Measurements from ENCODE around the gene MYO5A. TPM values are rescaled to one million over a fixed set of nuclear protein-coding genes. Genes with fewer than 3 reads are reported as not detected.

MYO5A gene
- total and polyA plus RNA-seq, 9 of the 15 experiments (the other 6 are each of a cell fraction or from before 2014, with no cell fraction given), result 0.03 to 0.82 (median 0.40) TPM

DNA sequence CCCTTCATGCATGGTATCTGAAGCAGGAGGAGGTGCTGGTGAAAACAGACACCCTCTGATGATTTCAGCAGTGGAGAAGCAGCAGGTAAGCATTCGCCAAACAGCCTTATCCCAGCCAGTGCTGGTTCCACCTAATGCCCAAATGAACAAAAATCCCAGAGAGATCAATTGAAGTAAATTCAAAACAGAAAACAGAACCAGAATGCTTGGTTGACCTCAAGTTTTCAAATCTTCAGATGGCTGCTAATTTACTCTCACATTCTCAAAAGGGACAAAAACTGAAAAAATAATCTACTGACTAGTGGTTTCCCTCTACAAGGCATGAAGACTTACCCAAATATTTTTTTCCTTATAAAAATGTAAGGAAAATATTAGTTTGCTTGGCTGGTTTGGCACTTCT, 146.0 kb downstream of the MYO5A start (continued):
- TF ChIP-seq, protein P1, sequence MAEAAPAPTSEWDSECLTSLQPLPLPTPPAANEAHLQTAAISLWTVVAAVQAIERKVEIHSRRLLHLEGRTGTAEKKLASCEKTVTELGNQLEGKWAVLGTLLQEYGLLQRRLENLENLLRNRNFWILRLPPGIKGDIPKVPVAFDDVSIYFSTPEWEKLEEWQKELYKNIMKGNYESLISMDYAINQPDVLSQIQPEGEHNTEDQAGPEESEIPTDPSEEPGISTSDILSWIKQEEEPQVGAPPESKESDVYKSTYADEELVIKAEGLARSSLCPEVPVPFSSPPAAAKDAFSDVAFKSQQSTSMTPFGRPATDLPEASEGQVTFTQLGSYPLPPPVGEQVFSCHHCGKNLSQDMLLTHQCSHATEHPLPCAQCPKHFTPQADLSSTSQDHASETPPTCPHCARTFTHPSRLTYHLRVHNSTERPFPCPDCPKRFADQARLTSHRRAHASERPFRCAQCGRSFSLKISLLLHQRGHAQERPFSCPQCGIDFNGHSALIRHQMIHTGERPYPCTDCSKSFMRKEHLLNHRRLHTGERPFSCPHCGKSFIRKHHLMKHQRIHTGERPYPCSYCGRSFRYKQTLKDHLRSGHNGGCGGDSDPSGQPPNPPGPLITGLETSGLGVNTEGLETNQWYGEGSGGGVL (CRISPR knock-in tag; IDR thresholded peaks at IDR 0.05), result no peak
- TF ChIP-seq EP300 (IDR thresholded peaks at IDR 0.05; ENCODE audit: low read length) (no peak), RBFOX2 (IDR thresholded peaks at IDR 0.05; ENCODE audit: low read depth, low read length) (no peak), HOXB6 (CRISPR knock-in tag; IDR thresholded peaks at IDR 0.05; ENCODE audit: borderline replicate concordance) (no peak), ILK (tag; IDR thresholded peaks at IDR 0.05; ENCODE audit: borderline replicate concordance, low read depth) (no peak)

DNA sequence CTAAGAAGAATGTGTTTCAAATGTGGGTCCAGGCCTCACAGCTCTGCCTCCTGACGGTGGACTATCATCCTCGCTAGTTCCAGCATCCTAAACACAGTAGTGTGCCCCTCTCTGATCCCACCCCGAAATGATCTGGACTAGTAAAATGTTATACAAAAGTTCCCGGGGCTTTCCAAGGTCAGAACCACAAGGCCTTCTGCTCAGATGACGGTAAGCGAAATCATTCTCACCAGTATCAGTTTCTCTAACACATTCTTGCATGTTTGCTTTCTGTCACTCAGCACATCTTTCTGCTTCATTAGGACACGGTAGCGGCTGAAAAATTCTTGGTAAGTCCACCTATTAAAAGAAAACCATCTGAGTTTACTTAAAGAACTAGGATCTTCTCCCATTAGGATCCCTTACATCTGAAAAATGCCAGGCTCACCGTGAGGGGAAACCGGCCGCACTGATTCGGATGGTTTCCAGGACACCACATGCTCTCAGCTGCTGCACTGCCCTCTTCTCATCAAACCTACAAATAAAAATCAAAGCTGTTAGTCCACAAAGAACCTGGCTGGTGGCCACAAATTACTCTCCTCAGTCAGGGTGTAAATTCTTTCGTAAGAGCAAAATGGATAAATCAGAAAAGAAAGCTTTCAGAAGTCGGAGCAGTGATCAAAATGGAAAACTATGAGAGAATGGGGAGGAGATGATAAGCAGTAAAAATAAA, 149.1 kb downstream of the MYO5A start:
- Histone ChIP-seq H3K4me2 (ENCODE audit: insufficient read depth, low read length) (no peak overlapping the region), H3K79me2 (ENCODE audit: control insufficient read depth, insufficient read depth, low read length) (no peaks in the 10 kb centered on the region), H3K9me1 (ENCODE audit: control insufficient read depth, insufficient read depth, low read length) (no peaks in the 10 kb centered on the region), H3K9ac (ENCODE audit: insufficient read depth in 1 of 2, low read depth in 2 of 2, low read length in 2 of 2) (no peak overlapping the region), H3K9me3 (replicated peaks; ENCODE audit: control insufficient read depth, insufficient read depth, low read depth, low read length) (no peaks in the 10 kb centered on the region), H3K36me3 (ENCODE audit: control insufficient read depth, insufficient read depth, low read length) (no peaks in the 10 kb centered on the region), H3K4me1 (replicated peaks in 1 of 2; ENCODE audit: control insufficient read depth in 2 of 2, insufficient read depth in 2 of 2, low read length in 2 of 2) (no peaks in the 10 kb centered on the region), H3K4me3 (no peak overlapping the region), H2AFZ (ENCODE audit: low read depth, low read length) (no peak overlapping the region), H3K27me3 (ENCODE audit: control insufficient read depth in 2 of 2, insufficient read depth in 2 of 2, low read length in 2 of 2) (peaks cover 8 to 28% of the 10 kb centered on the region in 2 experiments; a peak in 3 of 5 replicates), H4K20me1 (replicated peaks; ENCODE audit: control insufficient read depth, insufficient read depth, low read length) (no peaks in the 10 kb centered on the region), H3K27ac (ENCODE audit: extremely low read depth, low read depth, low read length) (no peak overlapping the region)
- WGBS (ENCODE audit: insufficient coverage, low coverage, missing lambda C conversion rate), result 14% methylated on average over 14 of the region's 14 CpGs
- no TSS peak for BruUV-seq (replicated peaks)
- no peak for ATAC-seq
- intact Hi-C loops (cut with micrococcal nuclease) (no loop called here), in situ Hi-C loops (cut with MboI) (no loop called here)
- ChIA-PET POLR2A (interaction anchor here (0.8 kb wide), 1 partner anchor 12 kb away, joined by 3 read pairs; no protein-coding TSS in a partner anchor), CTCF (ENCODE audit: low intra/inter-chr PET ratio) (no interaction called here)
- DNase-seq (ENCODE audit: extremely low read depth in 1 of 4, low spot score in 3 of 4), result no peak
- no peak for TF ChIP-seq ZNF785 (CRISPR knock-in tag; IDR thresholded peaks at IDR 0.05)
- no peak for TF ChIP-seq ZNF282 (CRISPR knock-in tag; IDR thresholded peaks at IDR 0.05)
- TF ChIP-seq RHOXF2B (CRISPR knock-in tag; conservative IDR thresholded peaks at IDR 0.05), result no peak
- no peak for TF ChIP-seq TBL1XR1 (IDR thresholded peaks at IDR 0.05; ENCODE audit: low read length in 2 of 2)
- TF ChIP-seq ZBTB8A (IDR thresholded peaks at IDR 0.05; ENCODE audit: partially characterized antibody), result no peak
- TF ChIP-seq BACH1 (tag; IDR thresholded peaks at IDR 0.05), result no peak
- no peak for TF ChIP-seq ETV6 (IDR thresholded peaks at IDR 0.05; ENCODE audit: borderline replicate concordance in 1 of 2, low read depth in 2 of 2, low read length in 1 of 2)
- no peak for TF ChIP-seq ETV6 (CRISPR knock-in tag; IDR thresholded peaks at IDR 0.05; ENCODE audit: borderline replicate concordance)
- FAIRE-seq, result no peak

All from K562 (cell line).